ENCODE data around the gene PTPRD.

DNA sequence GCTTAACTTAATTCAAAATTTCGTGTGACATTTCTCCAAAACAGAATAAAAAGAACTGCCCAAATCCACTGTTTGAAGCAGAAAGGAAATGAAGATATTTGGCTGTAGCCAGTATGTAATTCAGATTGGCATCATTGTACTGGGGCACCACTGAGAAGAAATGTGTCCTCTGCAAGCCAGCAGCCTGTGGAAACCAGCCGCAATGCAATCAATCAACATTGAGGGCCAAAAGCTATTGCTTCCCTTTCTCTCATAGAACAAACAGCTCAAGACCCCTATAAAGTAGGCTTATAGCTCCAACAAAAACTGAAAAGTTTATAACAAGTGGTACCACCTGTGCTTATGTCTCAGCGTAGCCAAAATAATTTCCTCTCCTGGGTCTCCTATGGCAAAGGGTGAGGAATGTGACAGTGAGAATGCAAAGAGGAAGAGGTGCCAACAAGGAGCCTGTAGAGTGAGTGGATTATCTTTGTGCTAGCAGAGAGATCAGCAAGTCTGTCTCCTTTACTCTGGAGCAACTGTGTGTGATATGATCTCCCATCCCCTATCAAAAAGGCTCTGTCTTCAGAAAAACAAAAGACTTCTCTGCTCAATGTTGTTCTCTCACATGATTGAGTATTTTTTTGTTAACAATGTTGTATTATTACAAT lies 1740.9 kb downstream of the PTPRD start:
- no peak for TF ChIP-seq ZNF354B (CRISPR knock-in tag; IDR thresholded peaks at IDR 0.05)
- TF ChIP-seq SREBF2 (CRISPR knock-in tag; IDR thresholded peaks at IDR 0.05), result no peak
- TF ChIP-seq USF1 (CRISPR knock-in tag; IDR thresholded peaks at IDR 0.05), result no peak
- TF ChIP-seq ZNF609 (CRISPR knock-in tag; IDR thresholded peaks at IDR 0.05; ENCODE audit: borderline replicate concordance), result no peak
- TF ChIP-seq ZNF592 (IDR thresholded peaks at IDR 0.05), result no peak
- TF ChIP-seq L3MBTL2 (IDR thresholded peaks at IDR 0.05), result no peak
- no peak for TF ChIP-seq NFE2 (IDR thresholded peaks at IDR 0.05; ENCODE audit: low read depth)
- no peak for TF ChIP-seq CTCF (IDR thresholded peaks at IDR 0.05 in 2 of 3, conservative IDR thresholded peaks at IDR 0.05 in 1 of 3; ENCODE audit: insufficient read depth in 2 of 3, low read depth in 1 of 3, low read length in 3 of 3)
- TF ChIP-seq, protein P1, sequence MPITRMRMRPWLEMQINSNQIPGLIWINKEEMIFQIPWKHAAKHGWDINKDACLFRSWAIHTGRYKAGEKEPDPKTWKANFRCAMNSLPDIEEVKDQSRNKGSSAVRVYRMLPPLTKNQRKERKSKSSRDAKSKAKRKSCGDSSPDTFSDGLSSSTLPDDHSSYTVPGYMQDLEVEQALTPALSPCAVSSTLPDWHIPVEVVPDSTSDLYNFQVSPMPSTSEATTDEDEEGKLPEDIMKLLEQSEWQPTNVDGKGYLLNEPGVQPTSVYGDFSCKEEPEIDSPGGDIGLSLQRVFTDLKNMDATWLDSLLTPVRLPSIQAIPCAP (CRISPR knock-in tag; IDR thresholded peaks at IDR 0.05; ENCODE audit: borderline replicate concordance), result no peak
- TF ChIP-seq RB1 (IDR thresholded peaks at IDR 0.05; ENCODE audit: low read depth), result no peak
- no peak for TF ChIP-seq MAZ (CRISPR knock-in tag; conservative IDR thresholded peaks at IDR 0.05 in 1 of 2, IDR thresholded peaks at IDR 0.05 in 1 of 2)
